HEK293 (cell line): ENCODE measurements around the gene DLX6.

ENCODE experiments used
- GFI1B ChIP-seq: fragments of 450-650 bp; formaldehyde crosslinking; IDR thresholded peaks from 2 replicates; pipeline ENCODE4 v1.5.1; 2016; ENCODE audit warnings: missing biosample characterization, missing genetic modification characterization
- MYNN ChIP-seq: fragments of 450-650 bp; formaldehyde crosslinking; IDR thresholded peaks from 2 replicates; pipeline ENCODE4 v1.5.1; 2016; ENCODE audit warnings: missing biosample characterization, missing genetic modification characterization, borderline replicate concordance
- PBX3 ChIP-seq: sonication (generic); formaldehyde crosslinking; IDR thresholded peaks from 2 replicates; pipeline ENCODE4 v1.8.1; 2022; ENCODE audit warnings: mild to moderate bottlenecking, moderate library complexity, missing genetic modification reagents
- ZBTB44 ChIP-seq: fragments of 450-650 bp; IDR thresholded peaks from 2 replicates; pipeline ENCODE4 v1.5.1; 2018; ENCODE audit warnings: missing biosample characterization, mild to moderate bottlenecking, missing genetic modification characterization
- ZFP37 ChIP-seq: fragments of 450-650 bp; formaldehyde crosslinking; IDR thresholded peaks from 2 replicates; pipeline ENCODE4 v1.5.1; 2016; ENCODE audit warnings: missing biosample characterization, missing genetic modification characterization
- ZNF114 ChIP-seq: fragments of 450-650 bp; formaldehyde crosslinking; IDR thresholded peaks from 2 replicates; pipeline ENCODE4 v1.5.0; 2017; ENCODE audit warnings: missing biosample characterization, missing genetic modification characterization
- ZNF510 ChIP-seq: fragments of 450-650 bp; formaldehyde crosslinking; IDR thresholded peaks from 2 replicates; pipeline ENCODE4 v1.5.1; 2018; ENCODE audit warnings: mild to moderate bottlenecking, missing genetic modification characterization, missing biosample characterization; ENCODE audit not compliant: insufficient replicate concordance
- ZNF747 ChIP-seq: fragments of 450-650 bp; formaldehyde crosslinking; IDR thresholded peaks from 2 replicates; pipeline ENCODE4 v1.5.1; 2016; ENCODE audit warnings: missing biosample characterization, missing genetic modification characterization
- ZNF768 ChIP-seq: fragments of 450-650 bp; formaldehyde crosslinking; IDR thresholded peaks from 2 replicates; pipeline ENCODE4 v1.5.1; 2018; ENCODE audit warnings: missing biosample characterization, mild to moderate bottlenecking, missing genetic modification characterization
- ZNF776 ChIP-seq: fragments of 450-650 bp; formaldehyde crosslinking; IDR thresholded peaks from 2 replicates; pipeline ENCODE4 v1.5.0; 2017; ENCODE audit warnings: missing biosample characterization, missing genetic modification characterization, borderline replicate concordance
- ZNF830 ChIP-seq: fragments of 450-650 bp; IDR thresholded peaks from 2 replicates; pipeline ENCODE4 v1.5.0; 2018; ENCODE audit warnings: missing biosample characterization, missing genetic modification characterization, low read depth, mild to moderate bottlenecking, moderate library complexity
- TF ChIP-seq, protein P1 (sequence below): fragments of 450-650 bp; formaldehyde crosslinking; IDR thresholded peaks from 2 replicates; pipeline ENCODE4 v1.5.1; 2016; ENCODE audit warnings: missing biosample characterization, missing genetic modification characterization
- TF ChIP-seq, protein P2 (sequence below): fragments of 450-650 bp; formaldehyde crosslinking; IDR thresholded peaks from 2 replicates; pipeline ENCODE4 v1.5.1; 2017; ENCODE audit warnings: missing biosample characterization, mild to moderate bottlenecking, missing genetic modification characterization, moderate library complexity
- TF ChIP-seq, protein P3 (sequence below): fragments of 450-650 bp; formaldehyde crosslinking; IDR thresholded peaks from 2 replicates; pipeline ENCODE4 v1.5.1; 2016; ENCODE audit warnings: missing biosample characterization, missing genetic modification characterization

DNA sequence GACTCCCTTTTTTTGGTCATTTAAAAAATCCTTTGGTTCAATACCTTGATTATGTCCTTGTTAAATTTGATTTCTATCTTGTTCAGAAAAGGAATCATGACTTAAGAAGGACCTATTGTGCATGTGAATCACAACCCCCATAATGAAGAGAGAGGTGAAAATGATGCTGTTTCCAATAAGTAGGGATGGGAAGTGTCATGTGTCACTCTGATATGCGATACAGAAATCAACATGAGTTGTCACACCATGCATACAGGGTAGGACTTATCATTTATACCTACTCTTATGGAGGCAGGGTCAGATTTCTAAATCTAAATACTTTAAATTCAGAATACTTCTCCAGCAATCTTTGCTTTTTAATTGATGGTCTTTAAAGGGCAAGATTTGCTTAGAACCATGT lies 19.4 kb upstream of the DLX6 start:
- no peak for TF ChIP-seq PBX3 (CRISPR knock-in tag)
- TF ChIP-seq ZBTB44, result no peak
- TF ChIP-seq, protein P1, sequence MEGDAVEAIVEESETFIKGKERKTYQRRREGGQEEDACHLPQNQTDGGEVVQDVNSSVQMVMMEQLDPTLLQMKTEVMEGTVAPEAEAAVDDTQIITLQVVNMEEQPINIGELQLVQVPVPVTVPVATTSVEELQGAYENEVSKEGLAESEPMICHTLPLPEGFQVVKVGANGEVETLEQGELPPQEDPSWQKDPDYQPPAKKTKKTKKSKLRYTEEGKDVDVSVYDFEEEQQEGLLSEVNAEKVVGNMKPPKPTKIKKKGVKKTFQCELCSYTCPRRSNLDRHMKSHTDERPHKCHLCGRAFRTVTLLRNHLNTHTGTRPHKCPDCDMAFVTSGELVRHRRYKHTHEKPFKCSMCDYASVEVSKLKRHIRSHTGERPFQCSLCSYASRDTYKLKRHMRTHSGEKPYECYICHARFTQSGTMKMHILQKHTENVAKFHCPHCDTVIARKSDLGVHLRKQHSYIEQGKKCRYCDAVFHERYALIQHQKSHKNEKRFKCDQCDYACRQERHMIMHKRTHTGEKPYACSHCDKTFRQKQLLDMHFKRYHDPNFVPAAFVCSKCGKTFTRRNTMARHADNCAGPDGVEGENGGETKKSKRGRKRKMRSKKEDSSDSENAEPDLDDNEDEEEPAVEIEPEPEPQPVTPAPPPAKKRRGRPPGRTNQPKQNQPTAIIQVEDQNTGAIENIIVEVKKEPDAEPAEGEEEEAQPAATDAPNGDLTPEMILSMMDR (tag by site-specific recombination), result no peak
- no peak for TF ChIP-seq ZNF768
- TF ChIP-seq ZNF510 (tag by site-specific recombination), result no peak
- TF ChIP-seq ZFP37 (tag by site-specific recombination), result no peak
- TF ChIP-seq, protein P2, sequence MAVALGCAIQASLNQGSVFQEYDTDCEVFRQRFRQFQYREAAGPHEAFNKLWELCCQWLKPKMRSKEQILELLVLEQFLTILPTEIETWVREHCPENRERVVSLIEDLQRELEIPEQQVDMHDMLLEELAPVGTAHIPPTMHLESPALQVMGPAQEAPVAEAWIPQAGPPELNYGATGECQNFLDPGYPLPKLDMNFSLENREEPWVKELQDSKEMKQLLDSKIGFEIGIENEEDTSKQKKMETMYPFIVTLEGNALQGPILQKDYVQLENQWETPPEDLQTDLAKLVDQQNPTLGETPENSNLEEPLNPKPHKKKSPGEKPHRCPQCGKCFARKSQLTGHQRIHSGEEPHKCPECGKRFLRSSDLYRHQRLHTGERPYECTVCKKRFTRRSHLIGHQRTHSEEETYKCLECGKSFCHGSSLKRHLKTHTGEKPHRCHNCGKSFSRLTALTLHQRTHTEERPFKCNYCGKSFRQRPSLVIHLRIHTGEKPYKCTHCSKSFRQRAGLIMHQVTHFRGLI, result no peak
- TF ChIP-seq, protein P3, sequence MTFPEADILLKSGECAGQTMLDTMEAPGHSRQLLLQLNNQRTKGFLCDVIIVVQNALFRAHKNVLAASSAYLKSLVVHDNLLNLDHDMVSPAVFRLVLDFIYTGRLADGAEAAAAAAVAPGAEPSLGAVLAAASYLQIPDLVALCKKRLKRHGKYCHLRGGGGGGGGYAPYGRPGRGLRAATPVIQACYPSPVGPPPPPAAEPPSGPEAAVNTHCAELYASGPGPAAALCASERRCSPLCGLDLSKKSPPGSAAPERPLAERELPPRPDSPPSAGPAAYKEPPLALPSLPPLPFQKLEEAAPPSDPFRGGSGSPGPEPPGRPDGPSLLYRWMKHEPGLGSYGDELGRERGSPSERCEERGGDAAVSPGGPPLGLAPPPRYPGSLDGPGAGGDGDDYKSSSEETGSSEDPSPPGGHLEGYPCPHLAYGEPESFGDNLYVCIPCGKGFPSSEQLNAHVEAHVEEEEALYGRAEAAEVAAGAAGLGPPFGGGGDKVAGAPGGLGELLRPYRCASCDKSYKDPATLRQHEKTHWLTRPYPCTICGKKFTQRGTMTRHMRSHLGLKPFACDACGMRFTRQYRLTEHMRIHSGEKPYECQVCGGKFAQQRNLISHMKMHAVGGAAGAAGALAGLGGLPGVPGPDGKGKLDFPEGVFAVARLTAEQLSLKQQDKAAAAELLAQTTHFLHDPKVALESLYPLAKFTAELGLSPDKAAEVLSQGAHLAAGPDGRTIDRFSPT (tag by site-specific recombination), result no peak
- no peak for TF ChIP-seq MYNN (tag by site-specific recombination)
- no peak for TF ChIP-seq ZNF830 (tag by site-specific recombination)
- TF ChIP-seq ZNF776, result no peak
- no peak for TF ChIP-seq GFI1B (tag by site-specific recombination)
- TF ChIP-seq ZNF114 (tag by site-specific recombination), result no peak
- TF ChIP-seq ZNF747 (tag by site-specific recombination), result no peak
